Effector memory CD4-positive, alpha-beta T cell (primary cell): Measurements from ENCODE around the gene PRMT5.

Experiments used
- DNase-seq, 3 donors: peaks; one replicate each; pipeline ENCODE4 v3.0.0-alpha.2; 2020
- H3K27ac ChIP-seq: 2 replicates; pipeline ENCODE4 v1.7.0; 2013; ENCODE audit warnings: mild to moderate bottlenecking, low read length, moderate library complexity; ENCODE audit not compliant: insufficient read depth, poor library complexity, severe bottlenecking
- H3K27me3 ChIP-seq: replicated peaks from 2 replicates; pipeline ENCODE4 v1.7.0; 2013; ENCODE audit warnings: mild to moderate bottlenecking, low read length; ENCODE audit not compliant: insufficient read depth, control insufficient read depth, poor library complexity, severe bottlenecking
- H3K36me3 ChIP-seq: 2 replicates; pipeline ENCODE4 v1.7.0; 2013; ENCODE audit warnings: mild to moderate bottlenecking, low read length, moderate library complexity; ENCODE audit not compliant: control insufficient read depth, insufficient read depth
- H3K4me1 ChIP-seq: 2 replicates; pipeline ENCODE4 v1.7.0; 2013; ENCODE audit warnings: low read length, mild to moderate bottlenecking; ENCODE audit not compliant: control insufficient read depth, insufficient read depth, poor library complexity, severe bottlenecking
- H3K4me3 ChIP-seq: 2 replicates; pipeline ENCODE4 v1.7.0; 2013; ENCODE audit warnings: low read length, low read depth, mild to moderate bottlenecking; ENCODE audit not compliant: insufficient read depth, poor library complexity, severe bottlenecking
- H3K9me3 ChIP-seq: 2 replicates; pipeline ENCODE4 v1.7.0; 2013; ENCODE audit warnings: mild to moderate bottlenecking, low read length, moderate library complexity; ENCODE audit not compliant: control insufficient read depth

The PRMT5 gene

GRCh38 chr14:22900081-22900799, 28.9 kb downstream of the PRMT5 start:
- Histone ChIP-seq H3K27me3 (no peaks in the 10 kb centered on the region), H3K36me3 (peaks cover 38% of the 10 kb centered on the region), H3K9me3 (no peaks in the 10 kb centered on the region), H3K4me3 (no peak overlapping the region), H3K4me1 (peaks cover 4% of the 10 kb centered on the region), H3K27ac (no peak overlapping the region)
- peak in 1 of 3 donors; percentile 33 for DNase-seq

GRCh38 chr14:22898302-22899090, 30.7 kb downstream of the PRMT5 start:
- no peak overlapping the region for H3K27ac ChIP-seq
- H3K36me3 ChIP-seq: peaks cover 24% of the 10 kb centered on the region
- no peaks in the 10 kb centered on the region for H3K27me3 ChIP-seq
- peaks cover 4% of the 10 kb centered on the region for H3K4me1 ChIP-seq
- no peak for DNase-seq
- no peaks in the 10 kb centered on the region for H3K9me3 ChIP-seq
- H3K4me3 ChIP-seq: no peak overlapping the region

- no peak for DNase-seq
- peaks cover 16% of the 10 kb centered on the region for H3K36me3 ChIP-seq
- no peaks in the 10 kb centered on the region for H3K9me3 ChIP-seq
- H3K4me1 ChIP-seq: peaks cover 4% of the 10 kb centered on the region
- H3K4me3 ChIP-seq: no peak overlapping the region
- H3K27ac ChIP-seq: no peak overlapping the region
- H3K27me3 ChIP-seq: no peaks in the 10 kb centered on the region
These were observed 31.8 kb downstream of the PRMT5 start for GRCh38 chr14:22897357-22897756.

GRCh38 chr14:22896760-22897159, 32.4 kb downstream of the PRMT5 start:
- Histone ChIP-seq H3K27ac (no peak overlapping the region), H3K9me3 (no peaks in the 10 kb centered on the region), H3K4me1 (peaks cover 4% of the 10 kb centered on the region), H3K4me3 (no peak overlapping the region), H3K36me3 (peaks cover 12% of the 10 kb centered on the region), H3K27me3 (no peaks in the 10 kb centered on the region)
- DNase-seq: no peak

- DNase-seq: no peak
- Histone ChIP-seq H3K9me3 (no peaks in the 10 kb centered on the region), H3K36me3 (peaks cover 8% of the 10 kb centered on the region), H3K4me1 (peaks cover 4% of the 10 kb centered on the region), H3K27ac (no peak overlapping the region), H3K4me3 (no peak overlapping the region), H3K27me3 (no peaks in the 10 kb centered on the region)
These were observed 32.8 kb downstream of the PRMT5 start for GRCh38 chr14:22896356-22896755.

GRCh38 chr14:22895402-22895801, 33.8 kb downstream of the PRMT5 start:
- Histone ChIP-seq H3K4me1 (peaks cover 4% of the 10 kb centered on the region), H3K4me3 (no peak overlapping the region), H3K27ac (no peak overlapping the region), H3K27me3 (no peaks in the 10 kb centered on the region), H3K9me3 (no peaks in the 10 kb centered on the region), H3K36me3 (no peaks in the 10 kb centered on the region)
- DNase-seq: no peak

GRCh38 chr14:22893706-22894105, 35.5 kb downstream of the PRMT5 start:
- DNase-seq: no peak
- H3K9me3 ChIP-seq: no peaks in the 10 kb centered on the region
- H3K27ac ChIP-seq: no peak overlapping the region
- no peaks in the 10 kb centered on the region for H3K36me3 ChIP-seq
- peaks cover 3% of the 10 kb centered on the region for H3K4me1 ChIP-seq
- H3K27me3 ChIP-seq: no peaks in the 10 kb centered on the region
- H3K4me3 ChIP-seq: no peak overlapping the region

GRCh38 chr14:22892488-22892887, 36.7 kb downstream of the PRMT5 start:
- Histone ChIP-seq H3K4me1 (peaks cover 15% of the 10 kb centered on the region), H3K27me3 (no peaks in the 10 kb centered on the region), H3K36me3 (no peaks in the 10 kb centered on the region), H3K9me3 (no peaks in the 10 kb centered on the region), H3K4me3 (no peak overlapping the region), H3K27ac (no peak overlapping the region)
- DNase-seq: no peak

- no peaks in the 10 kb centered on the region for H3K9me3 ChIP-seq
- no peaks in the 10 kb centered on the region for H3K36me3 ChIP-seq
- H3K4me3 ChIP-seq: no peak overlapping the region
- H3K27ac ChIP-seq: no peak overlapping the region
- H3K27me3 ChIP-seq: no peaks in the 10 kb centered on the region
- no peak for DNase-seq
- H3K4me1 ChIP-seq: peaks cover 25% of the 10 kb centered on the region
These were observed 38.8 kb downstream of the PRMT5 start for GRCh38 chr14:22890416-22890815.

- H3K4me3 ChIP-seq: no peak overlapping the region
- H3K36me3 ChIP-seq: no peaks in the 10 kb centered on the region
- H3K27ac ChIP-seq: peak overlapping the region; percentile 75
- H3K27me3 ChIP-seq: no peaks in the 10 kb centered on the region
- H3K9me3 ChIP-seq: no peaks in the 10 kb centered on the region
- peaks cover 25% of the 10 kb centered on the region for H3K4me1 ChIP-seq
- DNase-seq: no peak
These were observed 40.5 kb downstream of the PRMT5 start for GRCh38 chr14:22888662-22889061.
